Fibroblast of skin of back (primary cell): ENCODE measurements around the gene TMEM97.

ENCODE experiments used
- DNase-seq: peaks from one replicate; pipeline ENCODE4 v3.0.0-alpha.2; 2013

The TMEM97 gene

DNA sequence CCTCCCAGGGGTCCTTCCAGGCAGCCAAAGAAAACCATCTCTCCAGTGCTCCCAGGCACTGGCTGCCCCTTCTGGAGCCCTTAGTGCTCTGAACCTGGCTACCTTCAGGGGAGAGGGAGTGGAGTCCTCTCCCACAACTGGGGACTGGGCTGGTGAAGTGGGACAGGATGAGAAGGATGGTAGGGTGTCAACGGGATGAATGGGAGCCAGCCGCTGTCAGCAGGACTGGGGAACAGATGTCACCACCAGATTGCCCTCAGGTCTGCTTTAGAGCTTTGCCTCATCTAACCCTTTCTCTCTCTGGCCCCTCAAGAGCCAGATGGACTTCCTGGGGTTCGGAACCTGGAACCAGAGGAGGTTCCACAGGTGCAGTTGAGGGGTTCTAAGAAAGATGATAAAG, 46.5 kb downstream of the TMEM97 start:
- DNase-seq, result no peak

DNA sequence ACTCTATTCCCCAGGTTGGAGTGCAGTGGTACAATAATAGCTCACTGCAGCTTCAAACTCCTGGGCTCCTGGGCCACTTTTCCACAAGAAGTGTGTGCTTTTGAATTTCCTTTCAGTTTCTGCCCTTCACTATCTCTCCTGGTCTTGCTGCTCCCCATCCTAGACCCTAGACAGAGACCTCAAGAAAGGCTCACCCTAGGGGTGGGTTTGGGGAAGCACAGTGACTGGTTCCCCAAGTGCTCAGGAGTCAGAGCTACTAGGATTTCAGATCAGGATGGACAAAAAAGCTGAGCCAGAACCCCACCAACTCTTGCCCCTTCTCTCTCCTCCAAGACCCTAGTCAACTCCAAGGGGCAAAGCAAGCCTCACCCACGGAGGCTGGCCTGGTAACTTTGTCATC, 47.6 kb downstream of the TMEM97 start:
- DNase-seq, result no peak

DNA sequence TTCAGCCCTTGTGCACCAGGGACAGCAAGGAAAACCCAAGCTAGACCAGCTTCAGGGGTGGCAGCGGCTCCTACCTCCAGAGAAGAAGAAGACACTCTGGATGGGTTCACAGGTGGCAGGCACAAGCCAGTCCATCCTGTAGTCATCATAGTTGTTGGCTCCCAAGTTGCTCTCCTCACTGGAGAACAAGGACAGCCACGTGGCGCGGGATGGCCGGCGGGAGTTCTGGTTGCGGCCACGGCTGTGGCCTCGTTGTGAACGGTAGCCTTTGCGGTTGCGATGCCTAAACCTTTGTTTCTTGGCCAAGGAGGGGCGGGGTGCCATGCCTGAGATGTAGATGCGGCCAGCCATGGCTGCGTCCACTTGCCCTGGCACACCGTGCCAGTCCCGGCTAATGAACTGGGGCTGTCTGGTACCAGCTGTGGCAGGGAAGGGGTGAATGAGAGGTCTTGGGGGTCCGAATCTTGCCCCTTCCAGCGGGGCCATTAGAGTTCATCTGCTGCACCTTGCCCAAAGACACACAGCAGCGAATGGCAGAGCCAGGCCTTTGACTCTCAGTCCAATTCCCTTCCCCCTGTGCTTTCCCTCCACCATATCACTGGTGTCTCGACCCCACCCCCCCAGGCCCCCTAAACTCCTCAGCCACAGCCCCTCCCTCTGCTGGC, 48.8 kb downstream of the TMEM97 start:
- no peak for DNase-seq

DNA sequence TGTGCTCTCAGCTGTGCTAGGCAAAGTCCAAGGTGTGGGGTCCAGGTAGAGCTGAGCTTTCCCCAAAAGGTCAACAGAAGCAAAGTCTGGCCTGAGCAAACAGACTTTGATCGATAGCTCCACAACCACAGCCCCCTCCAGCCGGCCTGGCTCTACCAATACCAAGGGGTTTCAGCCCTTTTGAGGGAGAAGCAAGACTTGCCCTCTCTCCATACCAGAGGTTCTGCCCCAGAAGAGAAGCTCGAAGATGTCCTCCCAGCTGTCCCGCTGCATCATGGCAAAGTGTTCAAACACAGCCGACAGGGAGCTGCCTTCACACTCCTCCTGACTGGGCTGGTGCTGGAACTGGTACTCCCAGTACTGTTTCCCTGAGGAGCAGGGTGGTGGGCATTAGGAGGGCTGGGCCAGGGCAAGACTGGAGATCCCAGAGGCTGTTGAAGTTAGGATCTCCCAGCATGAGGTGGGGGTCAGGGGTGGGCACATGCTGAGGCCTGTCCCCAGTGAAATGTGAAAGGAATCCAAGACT, 49.4 kb downstream of the TMEM97 start:
- no peak for DNase-seq

DNA sequence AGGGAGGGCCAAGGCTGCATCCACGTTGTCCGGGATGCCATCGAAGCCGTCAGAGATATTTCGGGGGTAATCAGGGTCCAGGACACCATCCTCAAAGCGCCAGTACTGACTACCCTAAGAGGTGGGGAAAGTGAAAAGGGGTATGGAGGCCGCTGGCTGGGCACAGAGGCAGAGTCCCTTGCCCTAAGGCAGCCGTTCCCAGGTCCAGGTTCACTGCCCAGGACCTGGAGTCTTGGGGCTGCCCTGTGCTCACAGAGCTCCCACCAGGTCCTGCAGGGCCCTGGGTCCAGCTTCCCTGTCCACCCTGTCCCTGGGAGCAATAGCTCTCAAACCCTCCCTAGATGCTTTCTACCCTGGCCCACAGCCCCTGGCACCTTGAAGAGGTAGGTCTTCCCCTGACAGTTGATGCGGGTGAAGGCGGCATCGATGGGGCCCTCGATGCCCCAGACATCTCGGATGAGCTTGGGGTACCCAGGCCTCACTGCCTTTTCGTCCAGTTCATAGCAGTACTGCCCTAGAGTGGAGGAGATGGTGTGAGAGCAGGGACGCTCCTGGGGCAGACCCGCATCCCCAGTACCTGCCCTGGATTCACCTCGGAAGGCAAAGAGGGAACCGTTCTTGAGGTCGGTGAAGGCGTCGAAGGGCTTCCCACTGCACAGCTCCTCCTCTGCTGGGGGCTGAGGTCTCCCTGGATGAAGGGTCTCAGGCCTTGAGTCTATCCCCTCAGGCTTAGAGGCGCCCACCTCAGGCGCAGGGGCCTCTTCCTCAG, 50.1 kb downstream of the TMEM97 start:
- no peak for DNase-seq

DNA sequence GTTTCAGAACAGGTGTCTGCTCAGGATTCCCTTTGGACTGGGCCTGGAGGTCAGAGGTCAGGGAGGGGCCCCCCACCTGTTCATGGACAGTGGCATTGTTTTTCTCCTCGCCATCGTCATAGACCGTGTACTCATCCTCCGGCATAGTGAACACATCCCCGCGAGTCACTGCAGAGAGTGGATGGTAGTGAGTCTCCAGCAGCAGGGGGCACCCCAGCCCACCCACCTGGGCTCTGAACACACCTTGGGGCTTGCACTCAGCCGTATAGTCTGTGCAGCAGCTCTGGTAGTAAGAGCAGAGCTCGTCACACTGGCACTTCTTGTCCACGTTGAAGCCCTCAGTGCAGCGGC, 50.7 kb downstream of the TMEM97 start:
- DNase-seq, result no peak

DNA sequence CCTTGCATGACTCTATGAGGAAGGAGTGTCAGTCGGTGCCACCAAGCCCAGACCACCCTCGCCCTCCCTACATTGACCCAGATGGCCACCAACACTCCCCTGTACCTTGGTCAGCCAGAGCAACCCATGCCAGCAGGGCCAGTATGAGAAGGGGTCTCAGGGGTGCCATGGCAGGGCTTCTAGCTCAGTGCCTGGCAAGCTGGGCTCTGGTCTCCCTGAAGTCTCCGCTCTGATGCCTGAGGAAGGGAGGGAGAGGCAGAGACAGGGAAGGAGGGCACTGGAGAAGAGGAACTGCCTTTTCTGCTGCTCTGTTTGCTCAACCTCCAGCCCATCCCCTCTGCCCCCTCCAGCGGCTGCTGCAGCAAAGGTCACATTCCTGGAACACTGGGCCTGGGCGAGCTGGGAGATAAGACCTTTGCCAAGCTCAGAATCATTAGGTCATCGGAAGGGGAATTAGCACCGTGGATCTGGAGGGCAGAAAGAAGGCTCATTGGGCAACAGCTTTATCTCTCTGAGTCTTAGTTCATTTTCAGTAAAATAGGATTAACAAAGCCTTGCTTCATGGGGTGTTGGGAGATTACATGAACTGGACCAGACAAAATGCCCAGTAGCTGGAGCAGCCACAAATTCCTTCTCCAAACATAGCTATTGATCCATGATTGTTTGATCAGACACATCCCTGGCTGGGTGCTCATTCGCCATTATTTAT, 51.2 kb downstream of the TMEM97 start, which contains the start of gene VTN:
TSS of gene VTN (minus strand) at position 273 of the 709 bp plus-strand sequence. CDS start at position 169, 104 bp downstream.
- peak; percentile 50 for DNase-seq

DNA sequence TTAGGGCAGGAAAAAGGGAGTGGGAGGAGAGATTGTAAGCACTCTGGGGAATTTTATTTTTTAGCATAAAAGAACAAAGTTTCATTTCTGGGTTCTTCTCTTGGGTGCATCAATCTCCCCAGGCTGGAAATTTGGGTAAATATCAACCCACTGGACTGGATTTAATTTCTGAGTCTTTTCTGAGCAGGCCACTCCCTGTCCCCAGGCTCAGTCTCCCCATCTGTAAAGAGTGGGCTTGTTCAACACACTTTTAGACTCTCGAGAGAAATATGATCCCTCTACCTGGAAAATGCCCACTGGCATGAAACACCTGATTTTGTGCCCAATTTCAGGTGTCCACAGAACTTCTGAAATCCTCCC, 51.7 kb downstream of the TMEM97 start:
- DNase-seq, result no peak

DNA sequence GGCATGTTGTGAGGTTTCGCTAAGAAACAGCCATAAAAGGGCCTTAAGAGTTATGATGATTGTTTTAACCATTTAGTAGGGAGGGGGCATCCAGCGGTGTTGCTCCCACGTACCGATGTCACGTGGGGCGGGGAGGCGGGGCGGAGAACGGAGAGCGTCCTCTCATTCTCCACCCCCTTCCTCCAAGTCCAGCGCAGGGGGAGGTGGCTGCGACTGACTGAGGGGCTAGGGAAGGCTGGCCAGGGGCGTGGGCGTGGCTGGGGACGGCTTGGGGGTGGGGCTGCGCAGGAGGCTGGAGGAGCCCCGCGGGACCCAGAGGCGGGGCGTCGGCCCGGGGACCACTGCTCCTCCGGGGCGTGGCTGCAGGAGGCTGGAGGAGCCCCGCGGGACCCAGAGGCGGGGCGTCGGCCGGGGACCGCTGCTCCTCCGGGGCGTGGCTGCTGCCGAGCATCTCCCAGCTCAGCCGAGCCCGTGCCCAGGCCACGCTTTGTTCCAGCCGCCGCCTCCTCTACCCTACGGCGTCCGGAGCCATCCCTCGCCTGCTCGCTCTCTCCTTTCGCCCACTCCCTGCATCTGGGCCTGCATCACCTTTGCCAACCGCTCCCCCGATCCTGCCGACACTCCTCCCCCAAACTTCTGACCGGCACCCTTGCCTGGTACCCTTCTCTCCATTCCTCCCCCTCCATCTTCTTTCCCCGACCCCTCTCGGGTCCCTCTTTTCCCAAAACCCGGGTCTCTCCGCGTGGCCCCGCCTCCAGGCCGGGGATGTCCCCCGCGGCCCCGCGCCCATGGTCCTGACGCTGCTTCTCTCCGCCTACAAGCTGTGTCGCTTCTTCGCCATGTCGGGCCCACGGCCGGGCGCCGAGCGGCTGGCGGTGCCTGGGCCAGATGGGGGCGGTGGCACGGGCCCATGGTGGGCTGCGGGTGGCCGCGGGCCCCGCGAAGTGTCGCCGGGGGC, 52.5 kb downstream of the TMEM97 start, which contains the start of gene SARM1:
TSS of gene SARM1 (plus strand) at position 450 of the 958 bp plus-strand sequence. CDS start at position 789, 339 bp downstream.
- DNase-seq, result peak; percentile 93

DNA sequence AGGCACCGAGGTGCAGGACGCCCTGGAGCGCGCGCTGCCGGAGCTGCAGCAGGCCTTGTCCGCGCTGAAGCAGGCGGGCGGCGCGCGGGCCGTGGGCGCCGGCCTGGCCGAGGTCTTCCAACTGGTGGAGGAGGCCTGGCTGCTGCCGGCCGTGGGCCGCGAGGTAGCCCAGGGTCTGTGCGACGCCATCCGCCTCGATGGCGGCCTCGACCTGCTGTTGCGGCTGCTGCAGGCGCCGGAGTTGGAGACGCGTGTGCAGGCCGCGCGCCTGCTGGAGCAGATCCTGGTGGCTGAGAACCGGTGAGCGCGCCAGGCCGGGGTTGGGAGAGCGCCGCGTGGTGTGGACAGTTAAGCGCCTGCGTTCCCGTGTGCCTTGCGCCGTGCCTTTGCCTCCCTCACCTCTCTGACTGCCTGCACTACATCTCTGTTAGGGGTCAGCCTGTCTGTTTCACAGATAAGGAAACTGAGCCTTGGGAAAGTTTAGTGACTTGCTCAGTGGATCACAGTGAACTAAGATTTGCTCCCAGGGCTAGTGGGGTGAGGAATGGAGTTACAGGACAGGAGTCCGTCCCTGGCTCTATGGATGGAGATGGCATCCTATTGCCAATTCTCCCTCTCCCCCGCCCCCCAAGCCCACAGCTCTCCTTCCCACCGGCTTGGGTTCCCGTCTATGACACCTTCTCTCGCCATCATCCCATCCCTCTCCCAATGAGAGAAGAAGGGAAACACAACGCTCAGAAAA, 53.4 kb downstream of the TMEM97 start:
- DNase-seq, result peak; percentile 27

DNA sequence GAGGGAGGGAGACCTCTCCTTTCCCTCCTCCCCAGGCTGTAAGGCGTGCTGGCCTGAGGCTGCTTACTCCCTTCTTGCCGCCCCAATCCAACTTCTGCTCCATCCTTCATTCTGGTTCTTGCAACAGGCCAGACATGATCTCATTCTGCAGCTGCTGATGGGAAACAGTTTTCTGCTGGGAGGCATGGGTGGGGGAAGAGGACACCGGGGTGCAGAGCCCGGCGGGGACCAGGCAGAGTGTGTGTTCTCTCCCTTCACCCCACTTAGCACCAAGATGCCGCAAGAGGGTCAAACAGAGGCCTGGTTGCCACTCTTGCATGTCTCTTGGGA, 53.9 kb downstream of the TMEM97 start:
- no peak for DNase-seq
